ENCODE measurements around the gene USP35. TPM values are rescaled to one million over a fixed set of nuclear protein-coding genes. Genes with fewer than 3 reads are reported as not detected.

The USP35 gene
- total and polyA plus RNA-seq, 2 donors (not counting 1 experiment from before 2014, with no cell fraction given), result 4.8 to 6.0 TPM

DNA sequence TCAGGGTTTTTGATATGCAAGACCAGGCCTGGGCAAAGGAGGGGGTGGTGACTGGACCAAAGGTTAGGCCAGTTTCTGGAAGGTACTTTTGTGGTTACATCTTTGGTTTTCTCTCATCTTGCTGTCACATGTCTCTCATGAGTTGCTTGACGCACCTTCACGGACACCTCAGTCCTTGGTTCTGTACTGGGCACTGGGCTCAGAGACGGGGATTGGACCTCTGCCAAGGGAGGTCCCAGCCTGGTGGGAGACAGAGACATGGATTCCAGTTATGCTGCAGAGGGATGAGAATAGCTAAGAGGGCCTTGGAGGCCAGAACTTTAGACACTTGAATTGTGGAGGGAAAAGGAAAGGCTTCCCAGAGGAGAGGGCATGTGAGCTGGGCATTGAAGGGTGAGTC, 1.7 kb downstream of the USP35 start:
- Histone ChIP-seq H3K27me3 (replicated peaks in 1 of 4; ENCODE audit: control extremely low read depth in 1 of 4, control insufficient read depth in 3 of 4, insufficient read depth in 4 of 4, low read length in 3 of 4) (no peaks in the 10 kb centered on the region), H3K4me3 (ENCODE audit: control extremely low read depth in 1 of 5, extremely low read depth in 1 of 5, insufficient read depth in 1 of 5, low read depth in 2 of 5, low read length in 4 of 5) (no peak overlapping the region), H3K4me1 (ENCODE audit: control insufficient read depth in 2 of 2, insufficient read depth in 2 of 2, low read length in 2 of 2) (peaks cover 24 to 28% of the 10 kb centered on the region in 2 donors), H3K4me2 (replicated peaks; ENCODE audit: low read depth, low read length, poor library complexity, severe bottlenecking) (no peak overlapping the region), H3K79me2 (ENCODE audit: control insufficient read depth, insufficient read depth, low read length) (peaks cover 7% of the 10 kb centered on the region), H3K9me3 (ENCODE audit: control extremely low read depth in 1 of 3, control insufficient read depth in 2 of 3, insufficient read depth in 1 of 3, low read length in 2 of 3) (no peaks in the 10 kb centered on the region), H2AFZ (ENCODE audit: insufficient read depth, low read depth, low read length, poor library complexity, severe bottlenecking) (no peak overlapping the region), H4K20me1 (ENCODE audit: control insufficient read depth, insufficient read depth, low read length, poor library complexity, severe bottlenecking) (no peaks in the 10 kb centered on the region), H3K27ac (ENCODE audit: low read length in 2 of 2) (no peak overlapping the region), H3K9ac (ENCODE audit: low read length) (no peak overlapping the region), H3K36me3 (replicated peaks in 1 of 2; ENCODE audit: control extremely low read depth in 1 of 2, control insufficient read depth in 1 of 2, extremely low read depth in 1 of 2, insufficient read depth in 2 of 2, low read length in 1 of 2) (no peaks in the 10 kb centered on the region)
- TF ChIP-seq, protein P1, sequence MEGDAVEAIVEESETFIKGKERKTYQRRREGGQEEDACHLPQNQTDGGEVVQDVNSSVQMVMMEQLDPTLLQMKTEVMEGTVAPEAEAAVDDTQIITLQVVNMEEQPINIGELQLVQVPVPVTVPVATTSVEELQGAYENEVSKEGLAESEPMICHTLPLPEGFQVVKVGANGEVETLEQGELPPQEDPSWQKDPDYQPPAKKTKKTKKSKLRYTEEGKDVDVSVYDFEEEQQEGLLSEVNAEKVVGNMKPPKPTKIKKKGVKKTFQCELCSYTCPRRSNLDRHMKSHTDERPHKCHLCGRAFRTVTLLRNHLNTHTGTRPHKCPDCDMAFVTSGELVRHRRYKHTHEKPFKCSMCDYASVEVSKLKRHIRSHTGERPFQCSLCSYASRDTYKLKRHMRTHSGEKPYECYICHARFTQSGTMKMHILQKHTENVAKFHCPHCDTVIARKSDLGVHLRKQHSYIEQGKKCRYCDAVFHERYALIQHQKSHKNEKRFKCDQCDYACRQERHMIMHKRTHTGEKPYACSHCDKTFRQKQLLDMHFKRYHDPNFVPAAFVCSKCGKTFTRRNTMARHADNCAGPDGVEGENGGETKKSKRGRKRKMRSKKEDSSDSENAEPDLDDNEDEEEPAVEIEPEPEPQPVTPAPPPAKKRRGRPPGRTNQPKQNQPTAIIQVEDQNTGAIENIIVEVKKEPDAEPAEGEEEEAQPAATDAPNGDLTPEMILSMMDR (IDR thresholded peaks at IDR 0.05), result no peak
- no peak for TF ChIP-seq EZH2 (IDR thresholded peaks at IDR 0.05; ENCODE audit: borderline replicate concordance, insufficient read depth, low read depth, low read length, poor library complexity, severe bottlenecking)
- DNase-seq, result no peak
- CTCF ChIA-PET, result interaction anchor here (1.7 kb wide), 1 partner anchor 383 kb away, joined by 5 read pairs; no protein-coding TSS in a partner anchor
- H3K27me3 Mint-ChIP-seq, result no peaks in the 10 kb centered on the region
- POLR2A ChIA-PET, result no interaction called here
- intact Hi-C loops (cut with micrococcal nuclease), result no loop called here
- peaks cover 47% of the 10 kb centered on the region for H3K4me1 Mint-ChIP-seq
- H3K9me3 Mint-ChIP-seq (ENCODE audit: insufficient read depth), result no peaks in the 10 kb centered on the region
- 87% methylated on average over 3 of the region's 3 CpGs for WGBS (ENCODE audit: insufficient coverage)
- peak overlapping the region; percentile 16 for H3K4me3 Mint-ChIP-seq
- ATAC-seq (ENCODE audit: low read depth), result no peak
- H3K27ac Mint-ChIP-seq, result no peak overlapping the region

DNA sequence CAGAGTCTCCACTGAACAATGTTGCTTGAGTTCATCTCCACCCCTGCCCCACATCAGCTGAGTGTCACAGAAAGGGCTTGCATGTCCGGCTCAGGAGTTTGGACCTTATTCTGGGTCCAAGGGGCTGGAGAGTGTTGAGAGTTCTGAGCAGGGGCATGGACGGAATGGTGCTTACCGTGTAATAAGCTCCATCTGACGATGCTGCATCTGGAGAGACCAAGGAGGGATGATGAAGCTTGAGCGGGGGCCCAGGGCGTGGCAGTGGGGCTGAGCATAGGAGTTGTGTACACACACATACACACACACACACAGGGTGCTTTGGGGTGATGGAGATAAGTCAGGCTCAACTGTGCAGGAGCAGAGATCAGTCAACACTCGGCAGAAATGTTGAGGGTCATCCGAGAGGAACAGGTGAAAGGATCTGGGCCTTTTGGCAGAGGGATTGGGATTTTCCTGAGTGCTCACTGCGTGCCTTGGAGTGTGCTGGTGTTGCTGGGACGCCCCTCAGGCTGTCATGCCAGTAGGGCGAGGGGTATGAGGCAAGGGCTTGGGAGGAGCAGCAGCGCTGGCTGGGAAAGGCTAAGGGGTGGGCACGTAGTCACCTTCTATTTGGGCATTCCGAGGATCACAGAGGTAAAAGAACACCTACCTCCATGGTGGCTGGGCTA, 2.3 kb downstream of the USP35 start:
- H3K9ac ChIP-seq (ENCODE audit: low read length), result no peak overlapping the region
- H3K4me3 ChIP-seq (ENCODE audit: control extremely low read depth in 1 of 5, extremely low read depth in 1 of 5, insufficient read depth in 1 of 5, low read depth in 2 of 5, low read length in 4 of 5), result no peak overlapping the region
- no peaks in the 10 kb centered on the region for H3K27me3 Mint-ChIP-seq
- H3K27ac ChIP-seq (ENCODE audit: low read length in 2 of 2), result no peak overlapping the region
- H4K20me1 ChIP-seq (ENCODE audit: control insufficient read depth, insufficient read depth, low read length, poor library complexity, severe bottlenecking), result no peaks in the 10 kb centered on the region
- H3K4me1 Mint-ChIP-seq, result peaks cover 47% of the 10 kb centered on the region
- no peaks in the 10 kb centered on the region for H3K36me3 ChIP-seq (replicated peaks in 1 of 2; ENCODE audit: control extremely low read depth in 1 of 2, control insufficient read depth in 1 of 2, extremely low read depth in 1 of 2, insufficient read depth in 2 of 2, low read length in 1 of 2)
- TF ChIP-seq EZH2 (IDR thresholded peaks at IDR 0.05; ENCODE audit: borderline replicate concordance, insufficient read depth, low read depth, low read length, poor library complexity, severe bottlenecking), result no peak
- TF ChIP-seq, protein P1 (IDR thresholded peaks at IDR 0.05), result no peak
- no peaks in the 10 kb centered on the region for H3K9me3 Mint-ChIP-seq (ENCODE audit: insufficient read depth)
- H3K4me1 ChIP-seq (ENCODE audit: control insufficient read depth in 2 of 2, insufficient read depth in 2 of 2, low read length in 2 of 2), result peaks cover 24 to 28% of the 10 kb centered on the region in 2 donors
- no peak for ATAC-seq (ENCODE audit: low read depth)
- ChIA-PET CTCF (interaction anchor here (0.6 kb wide), 1 partner anchor 12 kb away, joined by 3 read pairs; no protein-coding TSS in a partner anchor), POLR2A (no interaction called here)
- H3K4me3 Mint-ChIP-seq, result no peak overlapping the region
- intact Hi-C loops (cut with micrococcal nuclease), result no loop called here
- peaks cover 7% of the 10 kb centered on the region for H3K79me2 ChIP-seq (ENCODE audit: control insufficient read depth, insufficient read depth, low read length)
- H3K4me2 ChIP-seq (replicated peaks; ENCODE audit: low read depth, low read length, poor library complexity, severe bottlenecking), result no peak overlapping the region
- H3K27ac Mint-ChIP-seq, result no peak overlapping the region
- H3K27me3 ChIP-seq (replicated peaks in 1 of 4; ENCODE audit: control extremely low read depth in 1 of 4, control insufficient read depth in 3 of 4, insufficient read depth in 4 of 4, low read length in 3 of 4), result no peaks in the 10 kb centered on the region
- no peak for DNase-seq
- WGBS (ENCODE audit: insufficient coverage), result 96% methylated on average over 8 of the region's 14 CpGs
- H3K9me3 ChIP-seq (ENCODE audit: control extremely low read depth in 1 of 3, control insufficient read depth in 2 of 3, insufficient read depth in 1 of 3, low read length in 2 of 3), result no peaks in the 10 kb centered on the region
- no peak overlapping the region for H2AFZ ChIP-seq (ENCODE audit: insufficient read depth, low read depth, low read length, poor library complexity, severe bottlenecking)
